ENCODE results near the gene PLCB4.
A peak's percentile ranks its signal among the peaks of the same experiment; 100 is the strongest.

DNA sequence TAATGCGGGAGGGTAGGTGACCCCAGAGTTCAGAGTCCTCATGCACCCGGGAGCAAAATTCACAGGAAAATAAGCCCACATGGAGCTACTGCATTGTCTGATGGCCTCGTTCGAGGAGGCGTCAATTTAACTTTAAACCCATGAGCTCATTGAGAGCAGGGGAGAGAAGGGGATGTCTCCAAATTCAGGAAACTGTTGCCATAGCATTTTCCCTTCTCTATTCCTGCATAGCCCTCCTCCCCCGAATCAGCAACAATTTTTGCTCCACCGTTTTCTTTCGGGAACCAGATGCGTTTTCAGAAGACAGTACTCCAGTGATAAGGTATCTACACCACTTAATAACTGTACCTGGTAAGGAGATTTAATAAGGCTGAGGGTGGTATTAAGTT, 445.2 kb downstream of the PLCB4 start:
- TF ChIP-seq, protein P1, sequence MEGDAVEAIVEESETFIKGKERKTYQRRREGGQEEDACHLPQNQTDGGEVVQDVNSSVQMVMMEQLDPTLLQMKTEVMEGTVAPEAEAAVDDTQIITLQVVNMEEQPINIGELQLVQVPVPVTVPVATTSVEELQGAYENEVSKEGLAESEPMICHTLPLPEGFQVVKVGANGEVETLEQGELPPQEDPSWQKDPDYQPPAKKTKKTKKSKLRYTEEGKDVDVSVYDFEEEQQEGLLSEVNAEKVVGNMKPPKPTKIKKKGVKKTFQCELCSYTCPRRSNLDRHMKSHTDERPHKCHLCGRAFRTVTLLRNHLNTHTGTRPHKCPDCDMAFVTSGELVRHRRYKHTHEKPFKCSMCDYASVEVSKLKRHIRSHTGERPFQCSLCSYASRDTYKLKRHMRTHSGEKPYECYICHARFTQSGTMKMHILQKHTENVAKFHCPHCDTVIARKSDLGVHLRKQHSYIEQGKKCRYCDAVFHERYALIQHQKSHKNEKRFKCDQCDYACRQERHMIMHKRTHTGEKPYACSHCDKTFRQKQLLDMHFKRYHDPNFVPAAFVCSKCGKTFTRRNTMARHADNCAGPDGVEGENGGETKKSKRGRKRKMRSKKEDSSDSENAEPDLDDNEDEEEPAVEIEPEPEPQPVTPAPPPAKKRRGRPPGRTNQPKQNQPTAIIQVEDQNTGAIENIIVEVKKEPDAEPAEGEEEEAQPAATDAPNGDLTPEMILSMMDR (conservative IDR thresholded peaks at IDR 0.05 in 1 of 2, IDR thresholded peaks at IDR 0.05 in 1 of 2; ENCODE audit: low read depth in 1 of 2, low read length in 2 of 2) = no peak
- TF ChIP-seq EZH2 (IDR thresholded peaks at IDR 0.05; ENCODE audit: low read length, missing control alignments) = peak; percentile 58

Measured in fibroblast of lung (primary cell).